ENCODE data around the gene LRCH1. TPM values are rescaled to one million over a fixed set of nuclear protein-coding genes. Genes with fewer than 3 reads are reported as not detected.

Gene LRCH1
- total and polyA plus RNA-seq, 2 of the 13 experiments (the other 11 are each of a cell fraction or from before 2014, with no cell fraction given) = 4.1 to 12.6 TPM

DNA sequence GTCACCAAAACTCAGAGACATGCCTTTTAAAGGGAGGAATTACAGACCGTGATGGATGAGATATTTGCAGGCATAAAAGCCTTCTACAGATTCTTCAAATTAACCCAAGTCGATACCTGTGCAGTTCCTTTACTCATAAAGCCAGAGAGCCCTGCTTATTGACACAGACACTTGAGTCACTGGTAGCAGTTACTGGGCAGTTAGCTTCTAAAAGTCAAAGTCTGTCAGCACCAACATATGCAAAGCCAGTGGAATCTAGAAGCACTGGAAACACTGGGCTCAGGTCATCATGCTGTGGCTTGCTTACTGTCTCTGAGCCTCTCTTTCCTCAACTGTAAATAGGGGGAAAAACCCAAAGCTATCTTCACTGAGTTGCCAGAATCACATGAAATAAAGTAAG, 25.7 kb upstream of the LRCH1 start (continued):
- TF ChIP-seq NFKBIZ (CRISPR knock-in tag; IDR thresholded peaks at IDR 0.05) (no peak), ZNF382 (CRISPR knock-in tag; IDR thresholded peaks at IDR 0.05; ENCODE audit: borderline replicate concordance) (no peak)
- TF ChIP-seq, protein P1, sequence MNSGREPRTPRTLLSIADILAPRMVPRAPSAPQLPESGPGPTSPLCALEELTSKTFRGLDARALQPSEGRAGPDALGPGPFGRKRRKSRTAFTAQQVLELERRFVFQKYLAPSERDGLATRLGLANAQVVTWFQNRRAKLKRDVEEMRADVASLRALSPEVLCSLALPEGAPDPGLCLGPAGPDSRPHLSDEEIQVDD (CRISPR knock-in tag; IDR thresholded peaks at IDR 0.05; ENCODE audit: borderline replicate concordance) = no peak

DNA sequence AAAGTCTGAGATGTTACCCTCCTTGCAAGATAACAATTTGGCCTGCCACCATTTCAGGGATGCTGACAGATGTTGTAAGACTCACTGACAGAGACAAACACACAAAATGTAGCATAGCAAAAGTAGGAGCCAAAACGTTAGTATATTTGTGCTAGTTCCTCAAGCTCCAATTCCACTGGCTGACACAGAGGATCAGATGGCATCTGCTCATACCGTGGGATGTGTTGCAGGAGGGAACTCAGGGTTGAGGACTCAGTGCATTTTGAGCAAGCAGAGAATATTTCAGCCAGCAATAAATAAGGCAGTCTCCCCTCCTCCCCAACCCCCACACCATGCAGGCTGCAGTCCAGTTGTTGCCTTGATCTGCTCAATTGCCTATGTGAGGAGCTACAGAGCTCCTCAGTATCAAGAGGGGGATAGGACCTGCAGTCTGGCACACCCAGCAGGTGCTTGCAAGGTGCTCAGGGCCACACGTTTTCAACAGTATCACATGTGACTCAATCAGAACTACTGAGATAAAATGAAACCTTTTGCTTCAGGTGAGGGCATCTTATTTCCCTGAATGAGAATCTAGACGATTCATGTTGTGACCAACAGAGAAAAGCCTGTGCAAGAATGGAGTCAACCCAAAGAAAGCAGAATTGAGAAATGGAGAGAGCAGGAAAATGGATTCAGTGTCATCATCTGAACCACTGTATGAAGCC, 23.6 kb upstream of the LRCH1 start:
- H3K9ac ChIP-seq (ENCODE audit: insufficient read depth, low read depth, low read length) = no peak overlapping the region
- no peaks in the 10 kb centered on the region; a peak in 2 of 5 replicates for H3K27me3 ChIP-seq (ENCODE audit: control insufficient read depth in 1 of 2, insufficient read depth in 2 of 2, low read length in 2 of 2)
- H3K27ac ChIP-seq (ENCODE audit: extremely low read length, insufficient read depth, low read length) = no peak overlapping the region
- CTCF ChIA-PET (ENCODE audit: low intra/inter-chr PET ratio, low total read pairs) = no interaction called here
- no peak for FAIRE-seq
- no peaks in the 10 kb centered on the region for H3K9me3 ChIP-seq (ENCODE audit: low read length)
- H3K4me1 ChIP-seq (ENCODE audit: insufficient read depth, low read length) = no peaks in the 10 kb centered on the region
- no peak for ATAC-seq
- no peak overlapping the region for H3K4me2 ChIP-seq (ENCODE audit: low read depth, low read length)
- intact Hi-C loops (cut with micrococcal nuclease; ENCODE audit: unreplicated experiment) (no loop called here), in situ Hi-C loops (cut with HindIII; ENCODE audit: extremely low pct_ligation_motif_present, low pct_unique_long_range_greater_than_20kb) (no loop called here)
- H4K20me1 ChIP-seq (ENCODE audit: insufficient read depth, low read length) = no peaks in the 10 kb centered on the region
- WGBS (ENCODE audit: low lambda C conversion rate) = 2% methylated on average over 3 of the region's 4 CpGs
- H3K79me2 ChIP-seq (ENCODE audit: insufficient read depth, low read length) = no peaks in the 10 kb centered on the region
- no peaks in the 10 kb centered on the region for H3K36me3 ChIP-seq (replicated peaks in 1 of 2; ENCODE audit: control insufficient read depth in 1 of 2, insufficient read depth in 2 of 2, low read length in 2 of 2)
- no TSS peak for BruUV-seq (replicated peaks)
- H2AFZ ChIP-seq (ENCODE audit: low read length) = no peak overlapping the region
- POLR2A ChIA-PET = no interaction called here
- H3K4me3 ChIP-seq (replicated peaks in 1 of 3; ENCODE audit: insufficient read depth in 1 of 3, low read depth in 2 of 3, low read length in 3 of 3) = no peak overlapping the region
- no peak for TF ChIP-seq ZNF543 (CRISPR knock-in tag; IDR thresholded peaks at IDR 0.05)
- TF ChIP-seq SRSF4 (IDR thresholded peaks at IDR 0.05; ENCODE audit: low read depth, low read length, poor library complexity, severe bottlenecking) = no peak
- no peak for TF ChIP-seq ZNF615 (CRISPR knock-in tag; IDR thresholded peaks at IDR 0.05; ENCODE audit: borderline replicate concordance)
- TF ChIP-seq, protein P2, sequence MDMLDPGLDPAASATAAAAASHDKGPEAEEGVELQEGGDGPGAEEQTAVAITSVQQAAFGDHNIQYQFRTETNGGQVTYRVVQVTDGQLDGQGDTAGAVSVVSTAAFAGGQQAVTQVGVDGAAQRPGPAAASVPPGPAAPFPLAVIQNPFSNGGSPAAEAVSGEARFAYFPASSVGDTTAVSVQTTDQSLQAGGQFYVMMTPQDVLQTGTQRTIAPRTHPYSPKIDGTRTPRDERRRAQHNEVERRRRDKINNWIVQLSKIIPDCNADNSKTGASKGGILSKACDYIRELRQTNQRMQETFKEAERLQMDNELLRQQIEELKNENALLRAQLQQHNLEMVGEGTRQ (IDR thresholded peaks at IDR 0.05; ENCODE audit: low read depth, low read length) = no peak
- TF ChIP-seq, protein P2 (CRISPR knock-in tag; IDR thresholded peaks at IDR 0.05; ENCODE audit: borderline replicate concordance) = no peak
- no peak for DNase-seq (ENCODE audit: low spot score)

All from HepG2 (cell line).